Upper lobe of right lung (tissue), 1 donor: ENCODE measurements around the gene SLC7A14. TPM values are rescaled to one million over a fixed set of nuclear protein-coding genes. Genes with fewer than 3 reads are reported as not detected.
A peak's percentile ranks its signal among the peaks of the same experiment; 100 is the strongest.

Experiments used
- ATAC-seq: fragments of 200-7000 bp; cut with Tn5 transposase; one replicate; pipeline ENCODE4 v1.9.1; 2020; ENCODE audit warnings: mild to moderate bottlenecking, moderate library complexity
- DNase-seq: peaks from one replicate; pipeline ENCODE4 v3.0.0-alpha.2; 2020
- H3K27ac ChIP-seq: fragments of 200-600 bp; one replicate; pipeline ENCODE4 v1.8.0; 2022
- H3K27me3 ChIP-seq: fragments of 200-600 bp; one replicate; pipeline ENCODE4 v1.8.0; 2022; ENCODE audit warnings: mild to moderate bottlenecking
- H3K36me3 ChIP-seq: fragments of 200-600 bp; one replicate; pipeline ENCODE4 v1.8.0; 2022
- H3K4me1 ChIP-seq: fragments of 200-600 bp; one replicate; pipeline ENCODE4 v1.8.0; 2022
- H3K4me3 ChIP-seq: fragments of 200-600 bp; one replicate; pipeline ENCODE4 v1.8.0; 2022; ENCODE audit warnings: mild to moderate bottlenecking
- H3K9me3 ChIP-seq: fragments of 200-600 bp; one replicate; pipeline ENCODE4 v1.8.0; 2022
- intact Hi-C: fragments of 100-400 bp; cut with DNase I; formaldehyde crosslinking; loops from one replicate; pipeline ENCODE4 v1.11.0; 2022
- total RNA-seq: library from RNA; stranded (reverse); fragmentation: NEBNext Ultra II Directional; extraction: Animal tissue kit (Norgen Biotek cat#: 25700); gene quantifications from one replicate; pipeline ENCODE4 v1.2.1, GENCODE V29; 2021
- TF ChIP-seq, protein P1 (sequence below): fragments of 200-600 bp; IDR thresholded peaks from one replicate; pipeline ENCODE4 v1.8.0; 2022; ENCODE audit warnings: antibody characterized with exemption
- donor health status: DM: no; HTN: yes; CAD: no; lungs with severe emphysema.

SLC7A14 gene
- total RNA-seq, 1 donor from 2014 or later = not detected

GRCh38 chr3:170631755-170632488, 46.0 kb upstream of the SLC7A14 start:
- H3K27ac ChIP-seq = no peak overlapping the region
- no peaks in the 10 kb centered on the region for H3K9me3 ChIP-seq
- ATAC-seq (peak; percentile 47), DNase-seq (no peak)
- no peaks in the 10 kb centered on the region for H3K27me3 ChIP-seq
- TF ChIP-seq, protein P1, sequence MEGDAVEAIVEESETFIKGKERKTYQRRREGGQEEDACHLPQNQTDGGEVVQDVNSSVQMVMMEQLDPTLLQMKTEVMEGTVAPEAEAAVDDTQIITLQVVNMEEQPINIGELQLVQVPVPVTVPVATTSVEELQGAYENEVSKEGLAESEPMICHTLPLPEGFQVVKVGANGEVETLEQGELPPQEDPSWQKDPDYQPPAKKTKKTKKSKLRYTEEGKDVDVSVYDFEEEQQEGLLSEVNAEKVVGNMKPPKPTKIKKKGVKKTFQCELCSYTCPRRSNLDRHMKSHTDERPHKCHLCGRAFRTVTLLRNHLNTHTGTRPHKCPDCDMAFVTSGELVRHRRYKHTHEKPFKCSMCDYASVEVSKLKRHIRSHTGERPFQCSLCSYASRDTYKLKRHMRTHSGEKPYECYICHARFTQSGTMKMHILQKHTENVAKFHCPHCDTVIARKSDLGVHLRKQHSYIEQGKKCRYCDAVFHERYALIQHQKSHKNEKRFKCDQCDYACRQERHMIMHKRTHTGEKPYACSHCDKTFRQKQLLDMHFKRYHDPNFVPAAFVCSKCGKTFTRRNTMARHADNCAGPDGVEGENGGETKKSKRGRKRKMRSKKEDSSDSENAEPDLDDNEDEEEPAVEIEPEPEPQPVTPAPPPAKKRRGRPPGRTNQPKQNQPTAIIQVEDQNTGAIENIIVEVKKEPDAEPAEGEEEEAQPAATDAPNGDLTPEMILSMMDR = no peak
- H3K4me3 ChIP-seq = no peak overlapping the region
- peaks cover 4% of the 10 kb centered on the region for H3K4me1 ChIP-seq
- intact Hi-C loops = no loop called here
- H3K36me3 ChIP-seq = no peaks in the 10 kb centered on the region

DNA sequence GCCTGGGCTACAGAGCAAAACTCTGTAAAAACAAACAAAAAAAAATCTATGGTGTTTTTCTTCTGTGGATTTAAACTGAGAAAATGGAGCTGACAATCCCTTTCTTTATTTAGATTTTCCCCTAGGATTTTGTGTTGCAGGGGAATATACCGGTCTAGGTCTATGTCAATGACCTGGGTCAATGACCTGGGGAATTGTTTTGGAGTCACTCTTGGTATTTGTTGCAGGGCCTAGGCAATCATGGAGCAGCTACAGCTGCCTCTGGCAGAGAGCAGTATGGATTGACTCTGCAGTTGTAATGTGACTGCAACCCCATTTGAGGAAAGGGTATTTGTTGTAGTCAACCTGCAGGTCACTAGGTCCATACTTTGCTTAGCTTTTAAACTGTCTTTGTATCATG, 37.6 kb upstream of the SLC7A14 start:
- DNase-seq (no peak), ATAC-seq (no peak)
- TF ChIP-seq, protein P1 = no peak
- H3K27ac ChIP-seq = no peak overlapping the region
- intact Hi-C loops = no loop called here
- H3K4me1 ChIP-seq = no peaks in the 10 kb centered on the region
- H3K4me3 ChIP-seq = no peak overlapping the region
- H3K36me3 ChIP-seq = no peaks in the 10 kb centered on the region
- no peaks in the 10 kb centered on the region for H3K27me3 ChIP-seq
- no peaks in the 10 kb centered on the region for H3K9me3 ChIP-seq

GRCh38 chr3:170622369-170623159, 36.7 kb upstream of the SLC7A14 start:
- no peak overlapping the region for H3K27ac ChIP-seq
- intact Hi-C loops = no loop called here
- TF ChIP-seq, protein P1 = no peak
- no peaks in the 10 kb centered on the region for H3K27me3 ChIP-seq
- no peaks in the 10 kb centered on the region for H3K9me3 ChIP-seq
- H3K4me1 ChIP-seq = no peaks in the 10 kb centered on the region
- ATAC-seq = peak; percentile 56
- H3K36me3 ChIP-seq = no peaks in the 10 kb centered on the region
- H3K4me3 ChIP-seq = no peak overlapping the region
- DNase-seq = no peak

- intact Hi-C loops = no loop called here
- TF ChIP-seq, protein P1 = no peak
- Histone ChIP-seq H3K9me3 (no peaks in the 10 kb centered on the region), H3K4me3 (no peak overlapping the region), H3K36me3 (no peaks in the 10 kb centered on the region), H3K4me1 (no peaks in the 10 kb centered on the region), H3K27ac (no peak overlapping the region), H3K27me3 (no peaks in the 10 kb centered on the region)
- ATAC-seq = no peak
- DNase-seq = no peak
Measured at GRCh38 chr3:170621256-170621655, 35.4 kb upstream of the SLC7A14 start.

DNA sequence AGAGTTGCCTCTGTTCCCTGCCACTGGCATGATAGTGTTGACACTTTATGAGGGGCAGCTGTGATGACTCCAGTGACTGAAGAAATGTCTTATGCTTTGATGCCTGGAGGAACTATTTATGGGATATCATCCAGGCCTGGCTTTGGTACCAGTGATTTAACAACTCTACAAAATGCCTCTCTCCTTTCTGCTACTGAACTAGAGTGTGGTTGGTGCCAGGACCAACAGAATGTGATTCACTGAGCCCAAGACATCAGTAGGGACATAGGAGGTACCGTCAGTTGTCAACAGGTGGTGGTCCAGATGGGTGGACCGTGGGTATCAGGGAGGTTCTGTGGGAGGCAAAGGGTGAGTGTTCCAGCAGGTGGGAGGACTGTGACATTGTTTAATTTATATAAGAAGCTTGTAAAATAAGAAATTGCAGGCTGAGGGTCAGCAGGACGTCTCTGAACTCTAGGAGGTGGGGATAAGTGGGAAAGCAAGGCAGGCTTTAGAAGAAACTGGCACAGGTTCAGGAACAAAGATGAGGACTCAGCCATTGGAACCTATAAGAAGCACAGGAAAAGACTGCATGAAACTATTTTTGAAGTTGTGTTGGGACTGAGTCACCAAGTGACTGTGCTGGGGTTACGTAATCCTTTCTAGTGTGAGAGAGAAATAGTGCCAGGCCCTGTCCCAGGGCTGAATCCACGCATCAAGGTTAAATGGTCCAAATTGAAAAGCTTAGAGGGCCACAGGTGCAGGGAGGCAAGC, 28.5 kb upstream of the SLC7A14 start:
- TF ChIP-seq, protein P1 = no peak
- Histone ChIP-seq H3K4me1 (peaks cover 2% of the 10 kb centered on the region), H3K27ac (no peak overlapping the region), H3K9me3 (no peaks in the 10 kb centered on the region), H3K4me3 (no peak overlapping the region), H3K36me3 (no peaks in the 10 kb centered on the region), H3K27me3 (no peaks in the 10 kb centered on the region)
- DNase-seq = no peak
- intact Hi-C loops = no loop called here
- peak; percentile 94 for ATAC-seq
